K562 treated with DMSO at 1 percent for 24 hours (cell line): ENCODE data around the gene FGFBP1. TPM values are rescaled to one million over a fixed set of nuclear protein-coding genes. Genes with fewer than 3 reads are reported as not detected.

ENCODE experiments used
- total RNA-seq: library from RNA; unstranded; fragments of 300-600 nt; gene quantifications from 2 replicates; pipeline ENCODE4 v1.2.3, GENCODE V29; 2022; ENCODE audit warnings: low read depth; ENCODE audit not compliant: insufficient read depth

The FGFBP1 gene
- total RNA-seq, result not detected in 2 replicates

DNA sequence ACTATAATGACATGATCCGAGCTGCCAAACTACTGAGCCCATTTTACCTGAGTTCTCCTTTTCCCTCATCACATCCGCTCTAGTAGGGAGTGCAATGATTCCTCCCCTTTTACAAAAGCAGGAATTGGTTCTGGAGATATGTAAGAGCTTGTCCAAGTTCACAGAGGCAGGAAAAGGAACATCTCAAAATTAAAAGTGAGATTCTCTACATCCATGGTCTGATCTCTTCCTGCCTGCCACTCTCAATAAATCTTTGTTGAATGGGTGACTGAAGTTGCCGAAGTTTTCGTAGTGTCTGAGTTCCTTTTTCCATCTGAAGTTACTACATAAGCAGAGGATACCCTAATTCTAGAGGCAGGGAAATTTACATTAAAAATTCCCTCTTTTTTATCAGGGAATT, at the start of gene FGFBP1:
TSS of gene FGFBP1 (minus strand) at position 101 of the 400 bp plus-strand sequence. CDS start 2,108 bp downstream, outside the sequence.

DNA sequence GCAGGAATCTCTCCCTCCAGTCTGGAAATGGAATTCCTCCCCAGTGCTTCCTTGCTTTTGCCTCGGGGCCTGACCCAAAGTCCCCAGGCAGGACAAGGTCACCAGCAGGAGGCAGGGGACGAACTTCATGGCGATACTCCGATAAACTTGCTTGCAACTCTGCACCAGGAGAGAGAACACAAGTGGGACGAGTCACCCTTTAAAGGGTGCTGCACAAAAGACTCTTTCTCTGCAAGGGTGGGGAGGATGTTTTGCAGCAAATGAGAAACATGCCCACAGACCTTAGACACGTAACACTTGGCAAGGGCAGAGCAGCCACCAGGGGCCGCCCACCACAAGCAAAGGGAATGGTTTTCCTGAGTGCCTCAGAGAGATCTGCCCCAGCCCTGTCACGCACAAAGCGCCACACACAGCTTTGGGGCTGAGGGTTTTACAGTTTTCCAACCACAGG, 24.5 kb upstream of the FGFBP1 start, which contains the start of gene FGFBP2:
TSS of gene FGFBP2 (minus strand) at position 175 of the 451 bp plus-strand sequence. CDS start at position 129, 46 bp downstream.

Other genes starting within 250 kb of the FGFBP1 start
- 1.0 and 1.2 TPM in 2 replicates for gene BST1, start 235.7 kb downstream of the FGFBP1 start, total RNA-seq
- gene CD38, start 160.4 kb downstream of the FGFBP1 start, total RNA-seq, result 0.09 and 0.10 TPM in 2 replicates
- gene FGFBP2, start 24.4 kb upstream of the FGFBP1 start, total RNA-seq, result not detected in 2 replicates
- not detected in 2 replicates for gene PROM1, start 145.3 kb upstream of the FGFBP1 start, total RNA-seq